Upper lobe of left lung (tissue), 6 donors: ENCODE measurements around the gene ABHD18. TPM values are rescaled to one million over a fixed set of nuclear protein-coding genes. Genes with fewer than 3 reads are reported as not detected.

Experiments used
- ATAC-seq, 2 donors: fragments of 200-7000 bp; cut with Tn5 transposase; one replicate each; pipeline ENCODE4 v1.9.1; 2022; ENCODE audit warnings: mild to moderate bottlenecking in 2 of 2, moderate library complexity in 2 of 2; ENCODE audit not compliant: low FRiP score in 2 of 2
- DNase-seq, 2 donors: peaks; one replicate each; pipeline ENCODE4 v3.0.0-alpha.2; 2019 to 2020
- H3K27ac ChIP-seq, 4 donors: fragments of 200-600 bp; sonication (generic); one replicate each; pipeline ENCODE4 v1.5.1; 2016 to 2019
- H3K27me3 ChIP-seq, 4 donors: fragments of 200-600 bp; sonication (generic); one replicate each; pipeline ENCODE4 v1.5.1; 2017 to 2019
- H3K36me3 ChIP-seq, 4 donors: fragments of 200-600 bp; sonication (generic); one replicate each; pipeline ENCODE4 v1.5.1; 2016 to 2019
- H3K4me1 ChIP-seq, 4 donors: fragments of 200-600 bp; sonication (generic); one replicate each; pipeline ENCODE4 v1.5.1; 2018 to 2019
- H3K4me3 ChIP-seq, 4 donors: fragments of 200-600 bp; sonication (generic); one replicate each; pipeline ENCODE4 v1.5.1; 2017 to 2019; ENCODE audit warnings: mild to moderate bottlenecking in 2 of 4, moderate library complexity in 1 of 4
- H3K9me3 ChIP-seq, 4 donors: fragments of 200-600 bp; sonication (generic); one replicate each; pipeline ENCODE4 v1.5.1; 2018 to 2019
- EP300 ChIP-seq, 4 donors: sonication (generic); formaldehyde crosslinking; IDR thresholded peaks; one replicate each; pipeline ENCODE4 v1.5.1; 2017; ENCODE audit warnings: antibody characterized with exemption in 4 of 4, control low read depth in 2 of 4
- POLR2A ChIP-seq, 4 donors: fragments of 450-650 bp; IDR thresholded peaks; one replicate each; pipeline ENCODE4 v1.5.1; 2016 to 2017; ENCODE audit warnings: antibody characterized with exemption in 4 of 4, mild to moderate bottlenecking in 2 of 4
- POLR2AphosphoS5 ChIP-seq, 2 donors: sonication (generic); formaldehyde crosslinking; IDR thresholded peaks; one replicate each; pipeline ENCODE4 v1.5.1; 2017; ENCODE audit warnings: antibody characterized with exemption in 2 of 2
- WGBS, 2 donors: methylation state at CpG; one replicate each; pipeline ENCODE4 v1.1.5; 2017 to 2018; 5-methylcytosine and 5-hydroxymethylcytosine counted together
- total RNA-seq, 6 donors: library from RNA; depleted of rRNA in 4 of 6; stranded (reverse); fragments of >200 nt in 4 of 6; gene quantifications; one replicate each; pipeline versions ENCODE4 v1.1.0 to v1.2.1, GENCODE V29; 2016 to 2021
- TF ChIP-seq, protein P1 (sequence below), 6 experiments: fragments of 450-650 bp in 4 of 6; fragments of 200-600 bp in 2 of 6; sonication (generic) in 2 of 6; IDR thresholded peaks; one replicate each; pipeline ENCODE4 v1.5.1; 2016 to 2019; ENCODE audit warnings: antibody characterized with exemption in 6 of 6
- donor health status: DM: no; HTN: no; CAD: no; lungs with moderate emphysema.
- donor health status: DM: no; HTN: yes; CAD: no; lungs with severe emphysema.

ABHD18 gene
- total RNA-seq, 6 donors from 2014 or later: 9.3 to 30.4 (median 12.0) TPM

DNA sequence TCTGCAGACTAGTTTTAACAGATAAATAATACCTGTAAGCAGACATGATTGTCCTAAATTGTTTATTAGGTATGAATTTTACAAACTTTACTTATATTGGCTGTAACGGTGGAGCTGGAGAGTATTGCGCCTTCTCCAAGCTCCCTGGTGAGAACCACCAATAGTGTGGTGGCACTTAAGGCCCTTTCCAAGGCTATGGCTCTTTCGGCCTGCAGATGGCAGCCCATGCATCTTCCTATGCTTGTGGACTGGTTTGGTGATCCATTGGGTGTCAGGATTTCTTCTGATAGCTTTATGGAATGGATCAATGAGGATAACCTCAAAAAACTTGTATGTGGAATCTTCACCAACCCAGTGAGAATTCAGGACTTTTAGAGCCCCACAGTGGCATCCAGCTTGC lies 103.7 kb downstream of the ABHD18 start:
- Histone ChIP-seq H3K36me3 (no peaks in the 10 kb centered on the region), H3K27me3 (no peaks in the 10 kb centered on the region), H3K27ac (no peak overlapping the region), H3K4me3 (no peak overlapping the region), H3K4me1 (peaks cover 0 to 3% (median 0%) of the 10 kb centered on the region in 4 donors), H3K9me3 (no peaks in the 10 kb centered on the region)
- no peak for DNase-seq
- ATAC-seq: no peak
- TF ChIP-seq POLR2AphosphoS5 (IDR thresholded peaks at IDR 0.05) (no peak), EP300 (IDR thresholded peaks at IDR 0.05) (no peak), POLR2A (IDR thresholded peaks at IDR 0.05) (no peak)
- TF ChIP-seq, protein P1, sequence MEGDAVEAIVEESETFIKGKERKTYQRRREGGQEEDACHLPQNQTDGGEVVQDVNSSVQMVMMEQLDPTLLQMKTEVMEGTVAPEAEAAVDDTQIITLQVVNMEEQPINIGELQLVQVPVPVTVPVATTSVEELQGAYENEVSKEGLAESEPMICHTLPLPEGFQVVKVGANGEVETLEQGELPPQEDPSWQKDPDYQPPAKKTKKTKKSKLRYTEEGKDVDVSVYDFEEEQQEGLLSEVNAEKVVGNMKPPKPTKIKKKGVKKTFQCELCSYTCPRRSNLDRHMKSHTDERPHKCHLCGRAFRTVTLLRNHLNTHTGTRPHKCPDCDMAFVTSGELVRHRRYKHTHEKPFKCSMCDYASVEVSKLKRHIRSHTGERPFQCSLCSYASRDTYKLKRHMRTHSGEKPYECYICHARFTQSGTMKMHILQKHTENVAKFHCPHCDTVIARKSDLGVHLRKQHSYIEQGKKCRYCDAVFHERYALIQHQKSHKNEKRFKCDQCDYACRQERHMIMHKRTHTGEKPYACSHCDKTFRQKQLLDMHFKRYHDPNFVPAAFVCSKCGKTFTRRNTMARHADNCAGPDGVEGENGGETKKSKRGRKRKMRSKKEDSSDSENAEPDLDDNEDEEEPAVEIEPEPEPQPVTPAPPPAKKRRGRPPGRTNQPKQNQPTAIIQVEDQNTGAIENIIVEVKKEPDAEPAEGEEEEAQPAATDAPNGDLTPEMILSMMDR (IDR thresholded peaks at IDR 0.05): no peak
- WGBS, 2 donors: 94 to 100% methylated on average over 2 to 3 of the region's 3 CpGs

DNA sequence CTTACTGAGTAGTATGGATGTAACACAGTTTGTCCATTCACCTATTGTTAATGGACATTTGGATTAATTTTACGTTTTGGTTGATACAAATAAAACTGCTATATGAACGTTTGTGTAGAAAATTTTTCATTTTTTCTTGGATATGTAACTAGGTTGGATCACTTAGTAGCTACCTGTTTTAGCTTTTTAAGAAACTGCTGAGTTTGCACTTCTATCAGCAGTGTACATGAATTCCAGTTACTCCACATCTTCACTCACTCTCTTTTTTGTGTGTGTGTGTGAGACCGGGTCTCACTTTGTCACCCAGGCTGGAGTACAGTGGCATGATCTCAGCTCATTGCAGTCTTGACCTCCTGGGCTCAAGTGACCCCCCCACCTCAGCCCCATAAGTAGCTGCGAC lies 111.3 kb downstream of the ABHD18 start:
- Histone ChIP-seq H3K36me3 (peaks cover 5 to 38% (median 8%) of the 10 kb centered on the region in 4 donors), H3K9me3 (no peaks in the 10 kb centered on the region), H3K4me1 (no peaks in the 10 kb centered on the region), H3K27ac (no peak overlapping the region), H3K4me3 (no peak overlapping the region), H3K27me3 (no peaks in the 10 kb centered on the region)
- ATAC-seq (no peak), DNase-seq (no peak)
- TF ChIP-seq, protein P1 (IDR thresholded peaks at IDR 0.05): no peak
- TF ChIP-seq EP300 (IDR thresholded peaks at IDR 0.05): no peak
- TF ChIP-seq POLR2AphosphoS5 (IDR thresholded peaks at IDR 0.05): no peak
- TF ChIP-seq POLR2A (IDR thresholded peaks at IDR 0.05): no peak
- WGBS, 2 donors: 89 to 90% methylated on average over 4 of the region's 4 CpGs

Other genes starting within 250 kb of the ABHD18 start
- gene SLC25A31, start 235.0 kb upstream of the ABHD18 start, total RNA-seq: not detected
- 1 to 10 TPM; 1.3 to 7.7 (median 2.5) TPM for gene HSPA4L, start 183.1 kb upstream of the ABHD18 start, total RNA-seq
- 1 to 10 TPM; 1.3 to 5.2 (median 2.0) TPM for gene PLK4, start 84.5 kb upstream of the ABHD18 start, total RNA-seq
- 10 to 100 TPM; 16.1 to 46.1 (median 23.8) TPM for gene MFSD8, start 233 bp upstream of the ABHD18 start, total RNA-seq
- gene LARP1B, start 95.9 kb downstream of the ABHD18 start, total RNA-seq: 10 to 100 TPM; 13.8 to 41.7 (median 20.7) TPM